HEK293T (cell line): Measurements from ENCODE around the gene ALDH18A1.

Experiments used
- ARNT ChIP-seq: fragments of 450-650 bp; IDR thresholded peaks from 2 replicates; pipeline ENCODE4 v1.6.1; 2017; ENCODE audit warnings: mild to moderate bottlenecking
- BHLHE40 ChIP-seq: fragments of 450-650 bp; IDR thresholded peaks from 2 replicates; pipeline ENCODE4 v1.6.1; 2016; ENCODE audit warnings: mild to moderate bottlenecking, moderate library complexity, borderline replicate concordance
- FOXA1 ChIP-seq: fragments of 450-650 bp; IDR thresholded peaks from 2 replicates; pipeline ENCODE4 v1.6.1; 2016; ENCODE audit warnings: mild to moderate bottlenecking
- FOXK2 ChIP-seq: fragments of 450-650 bp; IDR thresholded peaks from 2 replicates; pipeline ENCODE4 v1.6.1; 2016; ENCODE audit warnings: mild to moderate bottlenecking
- FOXM1 ChIP-seq: fragments of 450-650 bp; IDR thresholded peaks from 2 replicates; pipeline ENCODE4 v1.6.1; 2017; ENCODE audit warnings: mild to moderate bottlenecking, borderline replicate concordance
- SP1 ChIP-seq: fragments of 450-650 bp; IDR thresholded peaks from 2 replicates; pipeline ENCODE4 v1.6.1; 2017
- TARDBP ChIP-seq: fragments of 450-650 bp; IDR thresholded peaks from 2 replicates; pipeline ENCODE4 v1.6.1; 2016
- ZNF384 ChIP-seq: fragments of 450-650 bp; IDR thresholded peaks from 2 replicates; pipeline ENCODE4 v1.6.1; 2016
- TF ChIP-seq, protein P1 (sequence below): fragments of 450-650 bp; IDR thresholded peaks from 2 replicates; pipeline ENCODE4 v1.6.1; 2016

DNA sequence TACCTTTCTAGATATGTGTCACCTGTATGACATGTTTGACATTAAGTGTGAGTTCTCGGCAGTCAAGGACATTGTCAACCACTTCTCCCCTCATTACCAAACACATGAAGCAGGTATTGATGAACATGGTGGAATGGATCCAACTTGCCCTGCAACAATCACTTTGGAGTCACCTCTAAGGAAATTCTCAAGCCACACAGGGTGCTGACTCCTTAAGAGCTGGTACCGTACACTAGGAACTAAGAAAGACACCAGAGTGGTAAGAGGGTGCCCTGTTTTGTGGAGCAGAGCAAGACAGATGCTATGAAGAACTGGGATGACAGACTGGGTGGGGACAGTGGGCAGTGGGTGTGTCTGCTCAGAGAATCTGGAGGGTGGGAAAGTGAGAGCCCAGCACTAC, 77.9 kb downstream of the ALDH18A1 start:
- TF ChIP-seq BHLHE40, result no peak
- TF ChIP-seq ZNF384, result no peak
- TF ChIP-seq FOXK2, result no peak
- TF ChIP-seq FOXA1, result no peak
- no peak for TF ChIP-seq SP1
- TF ChIP-seq, protein P1, sequence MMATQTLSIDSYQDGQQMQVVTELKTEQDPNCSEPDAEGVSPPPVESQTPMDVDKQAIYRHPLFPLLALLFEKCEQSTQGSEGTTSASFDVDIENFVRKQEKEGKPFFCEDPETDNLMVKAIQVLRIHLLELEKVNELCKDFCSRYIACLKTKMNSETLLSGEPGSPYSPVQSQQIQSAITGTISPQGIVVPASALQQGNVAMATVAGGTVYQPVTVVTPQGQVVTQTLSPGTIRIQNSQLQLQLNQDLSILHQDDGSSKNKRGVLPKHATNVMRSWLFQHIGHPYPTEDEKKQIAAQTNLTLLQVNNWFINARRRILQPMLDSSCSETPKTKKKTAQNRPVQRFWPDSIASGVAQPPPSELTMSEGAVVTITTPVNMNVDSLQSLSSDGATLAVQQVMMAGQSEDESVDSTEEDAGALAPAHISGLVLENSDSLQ, result no peak
- TF ChIP-seq ARNT, result no peak
- TF ChIP-seq FOXM1, result no peak
- no peak for TF ChIP-seq TARDBP
